ENCODE results near the gene PPP3CA.

- TF ChIP-seq CTCF (IDR thresholded peaks at IDR 0.05): no peak
- no peak for TF ChIP-seq POLR2A (IDR thresholded peaks at IDR 0.05)
Observed at GRCh38 chr4:101345271-101345595, 2.1 kb downstream of the PPP3CA start.
